OCI-LY1 (cell line): ENCODE results near the gene ZNF451.
A peak's percentile ranks its signal among the peaks of the same experiment; 100 is the strongest.

Experiments used
- H2AFZ ChIP-seq: fragments of 200-600 bp; sonication (generic), shearing (Covaris generic); 2 replicates; pipeline ENCODE4 v1.6.0; 2014; ENCODE audit warnings: antibody characterized with exemption, mild to moderate bottlenecking, low read length
- H3F3A ChIP-seq: fragments of 200-600 bp; sonication (generic), shearing (Covaris generic); 2 replicates; pipeline ENCODE4 v1.6.0; 2014; ENCODE audit warnings: mild to moderate bottlenecking, antibody characterized with exemption, low read length, moderate library complexity; ENCODE audit not compliant: insufficient read depth
- H3K27ac ChIP-seq: fragments of 200-600 bp; sonication (generic); 2 replicates; pipeline ENCODE4 v1.5.1; 2014; ENCODE audit warnings: low read length, mixed run types, mild to moderate bottlenecking, low read depth; ENCODE audit not compliant: poor library complexity, severe bottlenecking
- H3K27me3 ChIP-seq: fragments of 200-600 bp; sonication (generic); 2 replicates; pipeline ENCODE4 v1.6.0; 2014; ENCODE audit warnings: antibody characterized with exemption, mild to moderate bottlenecking, low read length, moderate library complexity; ENCODE audit not compliant: insufficient read depth
- H3K36me3 ChIP-seq: fragments of 200-600 bp; sonication (generic); 2 replicates; pipeline ENCODE4 v1.6.1; 2014; ENCODE audit warnings: mild to moderate bottlenecking, antibody characterized with exemption, low read length, moderate library complexity, mixed read lengths; ENCODE audit not compliant: insufficient read depth
- H3K4me1 ChIP-seq: fragments of 200-600 bp; sonication (generic); 2 replicates; pipeline ENCODE4 v1.5.1; 2014; ENCODE audit warnings: mild to moderate bottlenecking, low read length, moderate library complexity; ENCODE audit not compliant: insufficient read depth, severe bottlenecking
- H3K4me2 ChIP-seq: fragments of 200-600 bp; sonication (generic), shearing (Covaris generic); 2 replicates; pipeline ENCODE4 v1.6.1; 2014; ENCODE audit warnings: low read length
- H3K4me3 ChIP-seq: fragments of 200-600 bp; sonication (generic); 2 replicates; pipeline ENCODE4 v1.5.1; 2014; ENCODE audit warnings: low read length, low read depth, mild to moderate bottlenecking, mixed read lengths; ENCODE audit not compliant: poor library complexity, severe bottlenecking
- H3K79me2 ChIP-seq: fragments of 200-600 bp; shearing (Covaris generic); 2 replicates; pipeline ENCODE4 v1.6.1; 2016; ENCODE audit warnings: mixed run types, low read length, mixed read lengths; ENCODE audit not compliant: insufficient read depth
- H3K9ac ChIP-seq: fragments of 200-600 bp; sonication (generic), shearing (Covaris generic); 2 replicates; pipeline ENCODE4 v1.6.1; 2014; ENCODE audit warnings: mild to moderate bottlenecking, low read length, mixed read lengths
- H3K9me2 ChIP-seq: fragments of 200-600 bp; sonication (generic), shearing (Covaris generic); 2 replicates; pipeline ENCODE4 v1.6.1; 2014; ENCODE audit warnings: low read depth, mild to moderate bottlenecking, low read length, mixed read lengths
- H3K9me3 ChIP-seq: fragments of 200-600 bp; shearing (Covaris generic); 2 replicates; pipeline ENCODE4 v1.6.1; 2014; ENCODE audit warnings: low read length, mixed read lengths
- H4K20me1 ChIP-seq: fragments of 200-600 bp; sonication (generic), shearing (Covaris generic); 2 replicates; pipeline ENCODE4 v1.6.0; 2016; ENCODE audit warnings: mild to moderate bottlenecking, low read length; ENCODE audit not compliant: insufficient read depth
- EZH2 ChIP-seq: fragments of 200-600 bp; sonication (generic), shearing (Covaris generic); IDR thresholded peaks from 2 replicates; pipeline ENCODE4 v1.8.0; 2017; ENCODE audit warnings: borderline replicate concordance, mixed run types, mild to moderate bottlenecking, antibody characterized with exemption, low read length, moderate library complexity, mixed read lengths
- TF ChIP-seq, protein P1 (sequence below): fragments of 200-600 bp; sonication (generic), shearing (Covaris generic); IDR thresholded peaks from 2 replicates; pipeline ENCODE4 v1.5.1; 2017; ENCODE audit warnings: mild to moderate bottlenecking, antibody characterized with exemption, low read length, moderate library complexity, mixed read lengths

ZNF451 gene

DNA sequence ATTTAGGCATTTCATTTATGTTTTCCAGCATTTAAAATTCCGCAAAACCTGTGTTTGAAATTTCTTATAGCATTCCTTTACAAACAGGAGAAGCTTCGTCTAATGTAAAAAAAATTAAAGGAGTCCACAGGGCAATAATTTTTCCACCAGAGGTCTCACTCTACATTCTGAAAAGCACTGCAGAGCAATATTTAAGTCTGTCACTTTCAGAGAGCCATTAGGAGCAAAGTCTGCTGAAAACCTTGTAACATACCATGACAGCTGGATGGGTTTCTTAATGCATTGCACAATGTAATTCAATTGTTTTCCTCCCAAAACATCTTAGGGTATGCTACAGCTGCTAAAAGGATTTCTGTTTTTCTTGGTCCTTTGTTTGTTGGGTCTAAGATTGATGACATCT lies 100.2 kb downstream of the ZNF451 start:
- Histone ChIP-seq H3K27ac (no peak overlapping the region), H4K20me1 (no peaks in the 10 kb centered on the region), H3K4me3 (no peak overlapping the region), H3K36me3 (peaks cover 27% of the 10 kb centered on the region), H3K27me3 (no peaks in the 10 kb centered on the region), H3K9me2 (no peaks in the 10 kb centered on the region), H3K4me2 (no peak overlapping the region), H3K9me3 (no peaks in the 10 kb centered on the region), H2AFZ (no peak overlapping the region), H3F3A (no peaks in the 10 kb centered on the region), H3K4me1 (no peaks in the 10 kb centered on the region), H3K9ac (no peak overlapping the region), H3K79me2 (no peaks in the 10 kb centered on the region; the same call in 1 of the 2 replicates)
- TF ChIP-seq, protein P1, sequence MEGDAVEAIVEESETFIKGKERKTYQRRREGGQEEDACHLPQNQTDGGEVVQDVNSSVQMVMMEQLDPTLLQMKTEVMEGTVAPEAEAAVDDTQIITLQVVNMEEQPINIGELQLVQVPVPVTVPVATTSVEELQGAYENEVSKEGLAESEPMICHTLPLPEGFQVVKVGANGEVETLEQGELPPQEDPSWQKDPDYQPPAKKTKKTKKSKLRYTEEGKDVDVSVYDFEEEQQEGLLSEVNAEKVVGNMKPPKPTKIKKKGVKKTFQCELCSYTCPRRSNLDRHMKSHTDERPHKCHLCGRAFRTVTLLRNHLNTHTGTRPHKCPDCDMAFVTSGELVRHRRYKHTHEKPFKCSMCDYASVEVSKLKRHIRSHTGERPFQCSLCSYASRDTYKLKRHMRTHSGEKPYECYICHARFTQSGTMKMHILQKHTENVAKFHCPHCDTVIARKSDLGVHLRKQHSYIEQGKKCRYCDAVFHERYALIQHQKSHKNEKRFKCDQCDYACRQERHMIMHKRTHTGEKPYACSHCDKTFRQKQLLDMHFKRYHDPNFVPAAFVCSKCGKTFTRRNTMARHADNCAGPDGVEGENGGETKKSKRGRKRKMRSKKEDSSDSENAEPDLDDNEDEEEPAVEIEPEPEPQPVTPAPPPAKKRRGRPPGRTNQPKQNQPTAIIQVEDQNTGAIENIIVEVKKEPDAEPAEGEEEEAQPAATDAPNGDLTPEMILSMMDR: peak; percentile 23; the same call in 1 of the 2 replicates
- TF ChIP-seq EZH2: no peak

DNA sequence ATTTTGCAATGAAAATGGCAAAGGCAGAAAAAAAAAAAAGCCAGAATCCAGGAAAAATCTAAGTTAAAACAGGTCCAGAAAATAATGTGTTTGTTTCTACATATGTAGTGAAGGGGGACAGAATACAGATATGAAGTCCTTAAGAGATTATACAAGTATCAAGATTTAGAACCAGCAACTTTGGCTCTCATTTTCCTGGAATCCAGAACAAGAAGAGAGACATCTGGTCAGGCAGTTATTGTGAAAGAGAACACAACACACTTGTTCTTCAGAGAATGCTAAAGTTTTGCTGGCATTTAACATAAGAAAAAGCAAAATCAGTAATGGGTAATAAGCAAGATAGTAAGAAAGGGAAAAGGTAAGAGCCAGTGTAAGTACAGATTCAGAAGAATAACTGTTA lies 103.2 kb downstream of the ZNF451 start:
- no peak overlapping the region for H3K4me2 ChIP-seq
- H4K20me1 ChIP-seq: no peaks in the 10 kb centered on the region
- no peaks in the 10 kb centered on the region for H3K4me1 ChIP-seq
- TF ChIP-seq, protein P1: no peak
- TF ChIP-seq EZH2: no peak
- H3K9me2 ChIP-seq: no peaks in the 10 kb centered on the region
- peaks cover 15% of the 10 kb centered on the region for H3K36me3 ChIP-seq
- no peaks in the 10 kb centered on the region for H3K79me2 ChIP-seq
- no peak overlapping the region for H3K9ac ChIP-seq
- H2AFZ ChIP-seq: no peak overlapping the region
- no peaks in the 10 kb centered on the region for H3F3A ChIP-seq
- H3K27ac ChIP-seq: no peak overlapping the region
- no peak overlapping the region for H3K4me3 ChIP-seq
- H3K9me3 ChIP-seq: no peaks in the 10 kb centered on the region
- H3K27me3 ChIP-seq: no peaks in the 10 kb centered on the region

DNA sequence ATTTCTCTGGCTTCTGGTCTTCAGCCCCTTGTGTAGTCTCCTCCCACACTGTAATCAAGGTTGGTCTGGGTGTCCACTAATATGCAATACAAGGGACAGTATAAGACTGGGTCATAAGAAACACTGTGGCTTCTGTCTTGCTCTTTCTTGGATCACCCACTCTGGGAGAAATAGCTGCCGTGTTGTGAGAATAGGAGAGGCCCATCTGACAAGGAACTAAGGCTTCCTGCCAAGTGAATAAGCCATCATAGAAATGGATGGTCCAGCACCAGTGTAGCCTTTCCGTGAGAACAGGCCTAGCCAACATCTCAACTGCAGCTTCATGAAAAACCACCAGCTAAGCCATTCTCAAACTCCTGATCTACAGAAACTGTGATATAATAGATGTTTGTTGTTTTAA lies 105.5 kb downstream of the ZNF451 start:
- H3K27me3 ChIP-seq: no peaks in the 10 kb centered on the region
- no peaks in the 10 kb centered on the region for H3K9me2 ChIP-seq
- no peak overlapping the region for H3K9ac ChIP-seq
- no peak overlapping the region for H3K4me3 ChIP-seq
- no peaks in the 10 kb centered on the region for H3K9me3 ChIP-seq
- H3K4me2 ChIP-seq: no peak overlapping the region
- peaks cover 5% of the 10 kb centered on the region for H3K36me3 ChIP-seq
- H4K20me1 ChIP-seq: no peaks in the 10 kb centered on the region
- no peaks in the 10 kb centered on the region for H3K79me2 ChIP-seq
- H3F3A ChIP-seq: no peaks in the 10 kb centered on the region
- TF ChIP-seq EZH2: no peak
- TF ChIP-seq, protein P1: no peak
- H3K4me1 ChIP-seq: no peaks in the 10 kb centered on the region
- H3K27ac ChIP-seq: no peak overlapping the region
- no peak overlapping the region for H2AFZ ChIP-seq
